MM.1S (cell line): ENCODE data around the gene ANKRD2.

Experiments
- DNase-seq: peaks from one replicate; pipeline ENCODE4 v3.0.0-alpha.2; 2015
- H2AFZ ChIP-seq: fragments of 300-600 bp; sonication (generic); 2 replicates; pipeline ENCODE4 v1.6.0; 2016; ENCODE audit warnings: antibody characterized with exemption, low read length
- H3F3A ChIP-seq: fragments of 300-600 bp; sonication (generic); 2 replicates; pipeline ENCODE4 v1.6.1; 2016; ENCODE audit warnings: mild to moderate bottlenecking, antibody characterized with exemption, low read length, moderate library complexity, mixed read lengths; ENCODE audit not compliant: insufficient read depth
- H3K27ac ChIP-seq: fragments of 300-600 bp; sonication (generic); 2 replicates; pipeline ENCODE4 v1.5.1; 2016; ENCODE audit warnings: mild to moderate bottlenecking, low read length
- H3K27me3 ChIP-seq: fragments of 300-600 bp; sonication (generic); replicated peaks from 2 replicates; pipeline ENCODE4 v1.6.0; 2016; ENCODE audit warnings: low read length; ENCODE audit not compliant: insufficient read depth
- H3K36me3 ChIP-seq: fragments of 300-600 bp; sonication (generic); replicated peaks from 2 replicates; pipeline ENCODE4 v1.6.1; 2016; ENCODE audit warnings: mild to moderate bottlenecking, low read length, mixed read lengths; ENCODE audit not compliant: insufficient read depth
- H3K4me1 ChIP-seq: fragments of 300-600 bp; sonication (generic); 2 replicates; pipeline ENCODE4 v1.6.1; 2016; ENCODE audit warnings: low read length, mixed read lengths
- H3K4me2 ChIP-seq: fragments of 300-600 bp; sonication (generic); 2 replicates; pipeline ENCODE4 v1.6.0; 2016; ENCODE audit warnings: low read depth, low read length
- H3K4me3 ChIP-seq: fragments of 300-600 bp; sonication (generic); 2 replicates; pipeline ENCODE4 v1.5.1; 2016; ENCODE audit warnings: low read length, mixed read lengths
- H3K79me2 ChIP-seq: fragments of 300-600 bp; sonication (generic); 2 replicates; pipeline ENCODE4 v1.6.1; 2016; ENCODE audit warnings: mixed run types, low read length, mixed read lengths
- H3K9ac ChIP-seq: fragments of 300-600 bp; sonication (generic); 2 replicates; pipeline ENCODE4 v1.6.1; 2016; ENCODE audit warnings: low read length, mixed read lengths
- H3K9me2 ChIP-seq: fragments of 300-600 bp; sonication (generic); replicated peaks from 2 replicates; pipeline ENCODE4 v1.6.1; 2016; ENCODE audit warnings: mild to moderate bottlenecking, low read length, mixed read lengths; ENCODE audit not compliant: insufficient read depth
- H3K9me3 ChIP-seq: fragments of 300-600 bp; sonication (generic); replicated peaks from 2 replicates; pipeline ENCODE4 v1.6.1; 2016; ENCODE audit warnings: mild to moderate bottlenecking, low read length, mixed read lengths; ENCODE audit not compliant: insufficient read depth
- H4K20me1 ChIP-seq: fragments of 300-600 bp; sonication (generic); 2 replicates; pipeline ENCODE4 v1.6.1; 2016; ENCODE audit warnings: mild to moderate bottlenecking, low read length, moderate library complexity, mixed read lengths; ENCODE audit not compliant: insufficient read depth
- EZH2 ChIP-seq: fragments of 300-600 bp; sonication (generic); optimal IDR thresholded peaks from 2 replicates; pipeline ENCODE3; 2017; ENCODE audit warnings: low read depth, mild to moderate bottlenecking, antibody characterized with exemption, low read length, mixed read lengths
- EZH2phosphoT487 ChIP-seq: fragments of 300-600 bp; sonication (generic); IDR thresholded peaks from 2 replicates; pipeline ENCODE4 v1.6.1; 2018; ENCODE audit warnings: antibody characterized with exemption, low read length
- TF ChIP-seq, protein P1 (sequence below): fragments of 300-600 bp; sonication (generic); IDR thresholded peaks from 2 replicates; pipeline ENCODE4 v1.5.1; 2016; ENCODE audit warnings: antibody characterized with exemption, low read length, mixed read lengths

The ANKRD2 gene

DNA sequence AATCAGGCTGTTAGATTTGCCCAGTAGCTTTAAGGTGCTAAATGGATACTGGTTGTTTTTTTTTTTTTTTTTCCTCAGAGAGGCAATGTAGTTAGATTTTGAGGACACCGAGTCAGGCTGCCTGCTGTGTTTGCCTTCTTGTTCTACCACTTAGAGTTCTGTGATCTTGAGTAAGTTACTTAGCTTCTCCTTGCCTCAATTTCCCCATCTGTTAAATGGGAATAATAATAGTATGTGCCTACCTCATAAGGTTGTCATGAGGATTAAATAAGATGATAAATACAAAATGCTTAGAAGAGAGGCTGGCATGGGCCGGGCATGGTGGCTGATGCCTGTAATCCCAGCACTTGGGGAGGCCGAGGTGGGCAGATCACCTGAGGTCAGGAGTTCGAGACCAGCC, 46.2 kb downstream of the ANKRD2 start:
- TF ChIP-seq, protein P1, sequence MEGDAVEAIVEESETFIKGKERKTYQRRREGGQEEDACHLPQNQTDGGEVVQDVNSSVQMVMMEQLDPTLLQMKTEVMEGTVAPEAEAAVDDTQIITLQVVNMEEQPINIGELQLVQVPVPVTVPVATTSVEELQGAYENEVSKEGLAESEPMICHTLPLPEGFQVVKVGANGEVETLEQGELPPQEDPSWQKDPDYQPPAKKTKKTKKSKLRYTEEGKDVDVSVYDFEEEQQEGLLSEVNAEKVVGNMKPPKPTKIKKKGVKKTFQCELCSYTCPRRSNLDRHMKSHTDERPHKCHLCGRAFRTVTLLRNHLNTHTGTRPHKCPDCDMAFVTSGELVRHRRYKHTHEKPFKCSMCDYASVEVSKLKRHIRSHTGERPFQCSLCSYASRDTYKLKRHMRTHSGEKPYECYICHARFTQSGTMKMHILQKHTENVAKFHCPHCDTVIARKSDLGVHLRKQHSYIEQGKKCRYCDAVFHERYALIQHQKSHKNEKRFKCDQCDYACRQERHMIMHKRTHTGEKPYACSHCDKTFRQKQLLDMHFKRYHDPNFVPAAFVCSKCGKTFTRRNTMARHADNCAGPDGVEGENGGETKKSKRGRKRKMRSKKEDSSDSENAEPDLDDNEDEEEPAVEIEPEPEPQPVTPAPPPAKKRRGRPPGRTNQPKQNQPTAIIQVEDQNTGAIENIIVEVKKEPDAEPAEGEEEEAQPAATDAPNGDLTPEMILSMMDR = no peak
- no peak for TF ChIP-seq EZH2phosphoT487
- no peak for TF ChIP-seq EZH2
- no peaks in the 10 kb centered on the region for H3K79me2 ChIP-seq
- no peak for DNase-seq
- H3K4me2 ChIP-seq = no peak overlapping the region
- H3K9ac ChIP-seq = no peak overlapping the region
- H3K9me3 ChIP-seq = no peaks in the 10 kb centered on the region
- no peak overlapping the region for H2AFZ ChIP-seq
- no peaks in the 10 kb centered on the region for H3K4me1 ChIP-seq
- no peaks in the 10 kb centered on the region for H3K27me3 ChIP-seq
- no peaks in the 10 kb centered on the region for H3K36me3 ChIP-seq
- no peaks in the 10 kb centered on the region for H4K20me1 ChIP-seq
- no peaks in the 10 kb centered on the region for H3K9me2 ChIP-seq
- H3K27ac ChIP-seq = no peak overlapping the region
- no peaks in the 10 kb centered on the region for H3F3A ChIP-seq
- H3K4me3 ChIP-seq = no peak overlapping the region

DNA sequence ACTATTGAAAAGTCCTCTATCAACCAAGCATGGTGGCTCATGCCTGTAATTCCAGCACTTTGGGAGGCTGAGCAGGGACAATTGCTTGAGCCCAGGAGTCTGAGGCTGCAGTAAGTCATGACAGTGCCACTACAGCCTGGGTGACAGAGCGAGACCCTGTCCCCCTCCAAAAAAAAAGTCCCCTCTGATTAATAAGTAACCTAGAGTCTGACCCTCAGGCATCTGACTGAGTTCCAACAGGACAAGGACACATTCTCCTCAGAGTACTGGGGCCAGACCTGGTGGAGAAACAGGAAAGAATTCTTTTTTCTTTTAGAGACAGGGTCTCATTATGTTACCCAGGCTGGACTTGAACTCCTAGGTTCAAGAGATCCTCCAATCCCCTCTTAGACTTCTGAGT, 50.7 kb downstream of the ANKRD2 start:
- Histone ChIP-seq H3K9ac (no peak overlapping the region), H3K36me3 (no peaks in the 10 kb centered on the region), H3K4me1 (no peaks in the 10 kb centered on the region), H3F3A (no peaks in the 10 kb centered on the region), H3K27ac (no peak overlapping the region), H3K9me3 (no peaks in the 10 kb centered on the region), H3K4me3 (no peak overlapping the region), H2AFZ (no peak overlapping the region), H3K9me2 (no peaks in the 10 kb centered on the region), H3K79me2 (no peaks in the 10 kb centered on the region), H3K4me2 (no peak overlapping the region), H3K27me3 (no peaks in the 10 kb centered on the region), H4K20me1 (no peaks in the 10 kb centered on the region)
- TF ChIP-seq, protein P1 = no peak
- TF ChIP-seq EZH2 (no peak), EZH2phosphoT487 (no peak)
- no peak for DNase-seq

DNA sequence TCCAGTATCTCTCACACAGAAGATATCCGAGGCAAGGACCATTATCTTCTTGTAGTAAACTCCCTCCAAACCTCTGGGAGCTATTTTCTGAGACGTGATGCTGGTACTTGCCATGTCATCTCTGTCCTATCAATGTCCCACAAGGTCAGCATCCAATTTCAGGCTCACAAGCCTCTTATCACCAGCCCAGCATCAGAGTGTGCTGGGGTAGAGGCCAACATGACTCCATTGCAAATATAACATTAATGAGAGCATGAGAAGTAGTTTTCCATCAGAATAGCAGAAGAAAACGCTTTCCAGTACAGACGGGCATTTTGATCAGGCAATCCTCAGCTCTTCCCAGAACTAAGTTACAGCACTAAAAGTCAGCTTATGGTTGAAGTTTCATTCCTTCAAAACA, 55.2 kb downstream of the ANKRD2 start:
- no peak for TF ChIP-seq EZH2phosphoT487
- TF ChIP-seq EZH2 = no peak
- TF ChIP-seq, protein P1 = no peak

More for the DNA sequence above, 55.2 kb downstream of the ANKRD2 start:
- Histone ChIP-seq H3K36me3 (no peaks in the 10 kb centered on the region), H3K9me3 (no peaks in the 10 kb centered on the region), H3K4me2 (no peak overlapping the region), H3K79me2 (no peaks in the 10 kb centered on the region), H3K27ac (no peak overlapping the region), H2AFZ (no peak overlapping the region), H3F3A (no peaks in the 10 kb centered on the region), H3K9me2 (no peaks in the 10 kb centered on the region), H3K9ac (no peak overlapping the region), H3K4me1 (no peaks in the 10 kb centered on the region), H3K27me3 (no peaks in the 10 kb centered on the region), H3K4me3 (no peak overlapping the region), H4K20me1 (no peaks in the 10 kb centered on the region)
- DNase-seq = no peak
